ENCODE results near the gene GKAP1. TPM values are rescaled to one million over a fixed set of nuclear protein-coding genes. Genes with fewer than 3 reads are reported as not detected.
"Not testable (repeated sequence)": the region's sequence is repeated elsewhere in the genome, so short reads cannot be mapped to it uniquely, and the experiment has no call there.

The GKAP1 gene
- polyA plus RNA-seq, 4 donors = 15.7 to 24.7 (median 19.6) TPM

- DNase-seq (ENCODE audit: low read depth in 4 of 4, low spot score in 2 of 4) = no peak
Measured at GRCh38 chr9:83733739-83734138, 83.8 kb downstream of the GKAP1 start.

GRCh38 chr9:83728591-83729368 is 88.8 kb downstream of the GKAP1 start:
- not testable (repeated sequence) for DNase-seq (ENCODE audit: low read depth in 4 of 4, low spot score in 2 of 4)

- no peak for DNase-seq (ENCODE audit: low read depth in 4 of 4, low spot score in 2 of 4)
Measured at GRCh38 chr9:83724436-83724835, 93.1 kb downstream of the GKAP1 start.

- no peak for DNase-seq (ENCODE audit: low read depth in 4 of 4, low spot score in 2 of 4)
Measured at GRCh38 chr9:83722726-83723495, 94.7 kb downstream of the GKAP1 start.

DNA sequence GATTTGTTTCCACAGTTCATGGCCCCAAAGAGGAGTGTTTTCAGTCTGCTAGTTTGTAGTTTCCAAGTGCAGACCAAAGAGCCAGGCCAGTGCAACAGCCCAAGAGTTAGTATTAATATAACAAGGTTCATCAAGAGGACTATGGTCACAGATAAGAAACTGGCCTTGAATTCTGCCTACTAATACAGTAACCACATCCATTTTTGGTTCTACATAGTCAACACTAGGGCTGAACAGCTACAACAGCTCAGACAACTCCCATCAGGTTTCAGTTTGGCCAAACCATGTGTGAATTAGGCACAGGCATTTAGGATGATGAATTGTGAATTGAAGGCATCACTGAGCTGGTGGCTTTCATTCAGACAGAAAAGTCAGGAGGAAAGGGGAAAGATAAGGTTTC is 96.1 kb downstream of the GKAP1 start:
- no peak for DNase-seq (ENCODE audit: low read depth in 4 of 4, low spot score in 2 of 4)

GRCh38 chr9:83715794-83716193 is 101.8 kb downstream of the GKAP1 start:
- DNase-seq (ENCODE audit: low read depth in 4 of 4, low spot score in 2 of 4) = no peak

- DNase-seq (ENCODE audit: low read depth in 4 of 4, low spot score in 2 of 4) = no peak
Measured at GRCh38 chr9:83715221-83715620, 102.3 kb downstream of the GKAP1 start.

DNA sequence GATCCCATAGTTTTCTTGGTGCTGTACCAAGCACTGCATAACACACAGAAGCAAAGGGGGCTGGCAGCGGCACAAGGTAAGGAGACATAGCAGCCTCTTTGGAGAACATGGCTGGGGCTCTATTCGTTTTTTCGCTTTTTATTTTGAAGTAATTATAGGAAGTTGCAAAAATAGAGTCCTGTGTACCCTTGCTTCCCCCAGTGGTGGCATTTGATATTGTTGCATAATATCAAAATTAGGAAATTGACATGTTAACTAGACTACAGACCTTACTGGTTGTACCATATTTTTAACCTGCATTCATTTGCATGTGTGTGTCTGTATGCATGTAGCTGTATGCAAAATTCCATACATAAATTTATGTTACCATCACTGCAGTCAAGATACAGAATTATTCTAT is 103.2 kb downstream of the GKAP1 start:
- no peak for DNase-seq (ENCODE audit: low read depth in 4 of 4, low spot score in 2 of 4)

- DNase-seq (ENCODE audit: low read depth in 4 of 4, low spot score in 2 of 4) = peak in 3 of 4 donors; percentile 4 to 65 (median 25)
Measured at GRCh38 chr9:83708515-83709158, 108.9 kb downstream of the GKAP1 start.

DNA sequence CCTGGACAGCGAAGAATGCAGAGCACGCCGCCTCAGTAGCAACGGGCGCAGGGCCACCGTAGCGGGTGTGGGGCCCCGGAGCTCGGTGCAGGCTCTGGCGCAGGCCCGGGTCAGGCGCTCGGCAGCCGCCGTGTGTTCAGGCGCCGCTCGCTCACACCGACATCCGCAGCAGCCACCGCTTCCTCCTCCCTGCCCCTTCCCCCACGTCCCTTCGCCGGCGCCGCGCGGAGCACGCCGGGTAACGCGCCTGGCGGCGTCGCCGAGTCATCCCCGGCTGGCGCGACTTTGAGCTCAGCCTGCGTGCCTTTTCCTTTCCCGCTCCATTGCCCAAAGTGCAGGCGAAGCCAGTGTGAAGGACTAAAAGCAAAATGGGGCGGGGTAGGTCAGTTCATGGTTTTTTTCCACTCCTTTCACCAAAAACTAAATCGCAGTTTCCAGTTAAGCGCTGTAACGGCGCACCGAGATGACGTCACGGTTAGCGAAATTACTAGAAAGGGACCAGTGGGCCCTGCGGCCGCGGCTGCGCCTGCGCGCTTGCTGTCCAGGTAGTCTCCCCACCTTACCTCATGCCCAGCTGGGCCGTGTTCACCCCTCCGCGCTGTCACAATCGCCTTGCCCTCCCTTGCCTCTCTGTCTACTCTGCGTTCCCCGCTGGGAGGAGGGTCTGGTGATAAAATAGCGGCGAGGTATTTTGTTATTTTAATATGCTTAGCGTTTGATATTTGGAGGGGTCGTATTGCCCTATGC is 109.6 kb downstream of the GKAP1 start, which contains the start of gene UBQLN1:
Gene UBQLN1 (minus strand): TSS at position 191 of the 747 bp plus-strand sequence. CDS start 279 bp downstream, outside the sequence.
- peak; percentile 91 to 96 (median 92) for DNase-seq (ENCODE audit: low read depth in 4 of 4, low spot score in 2 of 4)

GRCh38 chr9:83707518-83707767 is 110.1 kb downstream of the GKAP1 start:
- DNase-seq (ENCODE audit: low read depth in 4 of 4, low spot score in 2 of 4) = peak in 1 of 4 donors; percentile 36

DNA sequence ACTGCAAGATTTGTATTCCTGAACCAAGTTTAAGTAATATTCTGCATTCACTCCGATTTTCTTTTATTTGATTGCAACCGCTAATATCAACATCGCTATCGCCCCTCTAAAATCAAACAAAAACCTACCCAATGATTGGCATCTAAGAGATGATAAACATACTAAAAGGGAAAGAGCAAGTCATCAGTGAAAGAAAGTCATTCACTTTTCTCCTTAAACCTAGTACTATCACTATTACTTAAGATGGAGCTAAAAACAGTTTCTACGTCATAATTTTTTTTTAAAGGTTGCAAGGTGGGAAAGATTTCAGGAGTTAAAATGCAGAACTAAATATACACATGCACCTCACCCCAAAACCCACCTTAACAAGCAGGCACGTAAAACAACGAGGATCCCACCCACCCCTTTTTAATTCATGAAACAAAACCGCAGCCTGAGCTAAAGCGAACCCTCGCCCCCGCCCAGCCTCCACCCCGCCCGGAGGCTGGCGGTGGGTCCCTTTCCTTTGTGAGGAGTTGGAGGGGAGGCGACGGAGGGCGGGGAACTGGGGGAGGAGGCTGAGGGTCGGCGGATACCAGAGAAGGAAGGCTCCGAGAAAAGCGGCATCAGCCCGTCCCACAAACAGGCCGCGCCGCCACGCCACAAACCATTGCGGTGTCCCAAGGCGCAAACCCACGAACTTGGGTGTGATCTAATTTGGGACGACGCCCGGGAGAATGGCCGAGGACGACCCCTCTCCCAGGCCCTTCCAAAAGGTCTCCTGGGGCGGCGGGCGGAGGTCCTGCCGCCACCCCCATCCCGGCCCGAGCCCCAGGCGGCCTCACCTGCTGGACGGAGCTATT is 110.7 kb downstream of the GKAP1 start:
- peak; percentile 43 to 51 (median 48) for DNase-seq (ENCODE audit: low read depth in 4 of 4, low spot score in 2 of 4)

- not testable (repeated sequence) for DNase-seq (ENCODE audit: low read depth in 4 of 4, low spot score in 2 of 4)
Measured at GRCh38 chr9:83705219-83705651, 112.3 kb downstream of the GKAP1 start.

GRCh38 chr9:83701769-83702168 is 115.8 kb downstream of the GKAP1 start:
- DNase-seq (ENCODE audit: low read depth in 4 of 4, low spot score in 2 of 4) = no peak

DNA sequence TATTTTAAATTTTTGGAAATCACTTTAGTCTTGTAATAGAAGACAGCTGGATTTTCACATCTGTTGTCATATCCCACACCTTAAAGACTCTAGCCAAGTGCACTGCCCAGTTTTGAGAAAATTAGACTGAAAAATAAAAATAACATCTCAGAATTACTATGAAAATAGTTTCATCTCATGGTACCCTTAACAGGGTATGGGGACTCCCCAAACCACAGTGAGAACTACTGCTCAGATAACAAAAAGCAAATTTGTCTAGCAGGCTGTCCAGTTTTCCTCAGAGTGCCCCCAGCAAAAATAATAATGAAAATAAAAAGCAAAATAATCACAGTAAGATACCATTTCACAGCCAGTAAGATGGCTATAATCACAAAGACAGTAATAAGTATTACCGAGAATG is 116.3 kb downstream of the GKAP1 start:
- DNase-seq (ENCODE audit: low read depth in 4 of 4, low spot score in 2 of 4) = no peak

DNA sequence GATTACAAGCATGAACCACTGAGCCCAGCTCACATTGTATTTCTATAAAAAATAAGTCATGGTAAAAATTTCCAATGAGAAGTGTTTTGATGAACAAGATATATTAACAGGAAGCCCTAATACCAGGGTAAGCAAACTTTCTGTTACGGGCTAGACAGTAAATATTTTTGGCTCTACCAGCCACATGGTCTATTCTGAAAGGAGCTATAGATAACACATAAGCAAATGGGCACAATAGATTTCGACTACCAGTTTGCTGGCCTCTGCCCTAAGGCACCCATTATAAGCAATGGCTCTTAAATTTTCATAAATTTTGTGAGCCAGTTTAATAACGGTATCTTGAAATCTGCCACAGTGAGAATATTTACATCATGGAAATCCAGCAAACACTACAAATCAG is 118.0 kb downstream of the GKAP1 start:
- no peak for DNase-seq (ENCODE audit: low read depth in 4 of 4, low spot score in 2 of 4)

GRCh38 chr9:83698976-83699585 is 118.5 kb downstream of the GKAP1 start:
- no peak for DNase-seq (ENCODE audit: low read depth in 4 of 4, low spot score in 2 of 4)

GRCh38 chr9:83691492-83691891 is 126.1 kb downstream of the GKAP1 start:
- DNase-seq (ENCODE audit: low read depth in 4 of 4, low spot score in 2 of 4) = no peak

Data from left renal cortex interstitium (tissue), 4 donors.